HG02840 (cell line): ENCODE measurements around the gene GSE1.

ENCODE experiments used
- ATAC-seq: cut with Tn5 transposase; IDR thresholded peaks from one replicate; pipeline ENCODE4 v1.9.1; 2021; ENCODE audit warnings: mild to moderate bottlenecking, moderate library complexity, moderate number of reproducible peaks; ENCODE audit not compliant: unreplicated experiment, low FRiP score

GSE1 gene

GRCh38 chr16:85657267-85657650, 44.1 kb downstream of the GSE1 start:
- no peak for ATAC-seq

GRCh38 chr16:85657996-85658395, 44.9 kb downstream of the GSE1 start:
- no peak for ATAC-seq

GRCh38 chr16:85658504-85659326, 45.6 kb downstream of the GSE1 start:
- no peak for ATAC-seq

- ATAC-seq, result no peak
These were observed 46.2 kb downstream of the GSE1 start for GRCh38 chr16:85659336-85659735.

- no peak for ATAC-seq
These were observed 46.8 kb downstream of the GSE1 start for GRCh38 chr16:85659805-85660511.

- no peak for ATAC-seq
These were observed 48.0 kb downstream of the GSE1 start for GRCh38 chr16:85660843-85661739.

GRCh38 chr16:85661740-85662481, 48.8 kb downstream of the GSE1 start:
- ATAC-seq, result no peak

- no peak for ATAC-seq
These were observed 49.3 kb downstream of the GSE1 start for GRCh38 chr16:85662482-85662812.

- no peak for ATAC-seq
These were observed 50.1 kb downstream of the GSE1 start for GRCh38 chr16:85662976-85663830.

GRCh38 chr16:85663891-85664321, 50.8 kb downstream of the GSE1 start:
- ATAC-seq, result no peak

- ATAC-seq, result no peak
These were observed 51.7 kb downstream of the GSE1 start for GRCh38 chr16:85664580-85665372.

- ATAC-seq, result no peak
These were observed 52.2 kb downstream of the GSE1 start for GRCh38 chr16:85665373-85665740.

GRCh38 chr16:85665929-85666328, 52.8 kb downstream of the GSE1 start:
- ATAC-seq, result no peak

- ATAC-seq, result no peak
These were observed 54.1 kb downstream of the GSE1 start for GRCh38 chr16:85667261-85667660.

GRCh38 chr16:85667841-85668413, 54.8 kb downstream of the GSE1 start:
- ATAC-seq, result no peak

- no peak for ATAC-seq
These were observed 55.7 kb downstream of the GSE1 start for GRCh38 chr16:85668676-85669424.

- no peak for ATAC-seq
These were observed 57.7 kb downstream of the GSE1 start for GRCh38 chr16:85670840-85671239.
